ENCODE data around the gene CYREN. TPM values are rescaled to one million over a fixed set of nuclear protein-coding genes. Genes with fewer than 3 reads are reported as not detected.

Gene CYREN
- polyA plus RNA-seq, 2 of the 4 experiments (the other 2 are of a cell fraction) = 59.3 to 70.4 TPM

DNA sequence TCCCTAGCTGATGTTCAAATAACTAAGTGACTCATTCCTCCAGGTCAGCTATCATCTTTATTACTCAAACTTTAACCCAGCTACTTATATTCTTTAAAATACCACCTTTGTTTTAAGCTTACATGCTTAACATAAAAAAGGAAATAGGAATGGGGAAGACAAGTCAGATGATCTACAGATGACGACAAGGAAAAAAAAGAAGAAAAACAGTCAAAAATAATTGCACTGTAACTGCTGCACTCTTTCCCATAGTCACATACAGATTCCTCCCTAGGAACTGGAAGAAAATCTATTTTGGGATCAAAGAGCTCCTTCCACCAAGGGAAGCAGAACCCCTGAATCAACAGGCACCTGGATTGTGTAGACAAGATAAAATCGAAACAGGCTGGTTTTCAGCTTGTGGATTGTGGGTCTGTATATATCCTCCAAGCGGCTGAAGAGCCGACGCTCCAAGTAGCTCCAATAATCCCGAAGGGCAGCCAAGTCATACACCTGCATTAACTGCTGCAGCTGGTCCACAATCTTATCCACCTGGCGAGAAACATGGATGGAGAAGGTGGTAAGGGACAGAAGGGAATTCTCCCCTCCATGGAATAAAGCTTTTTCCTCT, 38.8 kb upstream of the CYREN start:
- DNase-seq (ENCODE audit: low read depth in 1 of 2, low spot score in 1 of 2) (no peak), FAIRE-seq (no peak), ATAC-seq (no peak)
- Histone ChIP-seq H3K9me3 (no peaks in the 10 kb centered on the region), H3K4me1 (0 out of 3 replicates have a peak, but pooled peaks cover 10% of the 10 kb centered on the region), H3K27ac (no peak overlapping the region), H3K4me3 (no peak overlapping the region), H3K4me2 (no peak overlapping the region)
- CTCF ChIA-PET = interaction anchor here (0.9 to 1.6 kb wide), 5 partner anchors 11 to 71 kb away, joined by 3 to 5 read pairs (median 3); no protein-coding TSS in a partner anchor
- no peak for TF ChIP-seq HEYL (CRISPR knock-in tag; IDR thresholded peaks at IDR 0.05)
- WGBS (ENCODE audit: missing lambda C conversion rate) = 90% methylated on average over 7 of the region's 7 CpGs
- POLR2A ChIA-PET = interaction anchor here (1.8 kb wide), 1 partner anchor 38 kb away, joined by 5 read pairs; the partner anchor contains the start of gene CYREN

DNA sequence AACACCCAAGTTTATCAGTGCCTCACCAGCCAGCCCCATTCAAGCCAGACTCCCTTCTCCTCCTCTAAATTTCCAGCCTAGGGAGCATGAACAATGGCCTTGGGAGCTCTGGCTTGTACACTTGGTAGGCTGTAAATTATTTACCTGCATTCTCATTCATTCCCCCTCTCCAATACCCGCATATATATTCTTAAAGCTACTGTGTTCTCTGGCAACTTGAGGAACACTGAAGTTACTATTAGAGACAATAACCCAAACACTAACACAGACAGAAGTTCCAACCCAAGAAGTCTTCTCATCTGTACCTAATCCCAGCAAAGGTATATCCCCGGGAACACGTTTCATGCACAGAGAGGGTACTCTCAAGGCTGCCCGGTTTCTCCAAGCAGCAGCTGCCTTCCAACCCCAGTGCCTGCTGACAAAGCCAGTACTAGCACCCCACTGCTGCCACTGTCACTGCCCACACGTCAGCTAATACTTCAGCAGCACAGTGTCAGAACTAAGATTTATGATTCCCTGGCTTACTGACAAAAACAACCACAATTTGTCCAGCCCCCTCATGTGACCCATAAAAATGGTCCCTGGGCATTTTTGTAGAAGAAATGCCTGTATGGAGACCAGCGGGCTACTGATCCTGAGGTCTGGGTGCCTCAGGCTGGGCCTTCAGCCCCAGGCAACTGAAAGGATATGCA, 37.7 kb upstream of the CYREN start:
- CTCF ChIA-PET = interaction anchor here (1.1 kb wide), 1 partner anchor 10 kb away, joined by 4 read pairs; no protein-coding TSS in a partner anchor
- DNase-seq (ENCODE audit: low read depth in 1 of 2, low spot score in 1 of 2) (no peak), ATAC-seq (no peak), FAIRE-seq (no peak)
- POLR2A ChIA-PET = no interaction called here
- H3K9me3 ChIP-seq = no peaks in the 10 kb centered on the region
- H3K4me1 ChIP-seq = 0 out of 3 replicates have a peak, but pooled peaks cover 10% of the 10 kb centered on the region
- TF ChIP-seq, protein P1, sequence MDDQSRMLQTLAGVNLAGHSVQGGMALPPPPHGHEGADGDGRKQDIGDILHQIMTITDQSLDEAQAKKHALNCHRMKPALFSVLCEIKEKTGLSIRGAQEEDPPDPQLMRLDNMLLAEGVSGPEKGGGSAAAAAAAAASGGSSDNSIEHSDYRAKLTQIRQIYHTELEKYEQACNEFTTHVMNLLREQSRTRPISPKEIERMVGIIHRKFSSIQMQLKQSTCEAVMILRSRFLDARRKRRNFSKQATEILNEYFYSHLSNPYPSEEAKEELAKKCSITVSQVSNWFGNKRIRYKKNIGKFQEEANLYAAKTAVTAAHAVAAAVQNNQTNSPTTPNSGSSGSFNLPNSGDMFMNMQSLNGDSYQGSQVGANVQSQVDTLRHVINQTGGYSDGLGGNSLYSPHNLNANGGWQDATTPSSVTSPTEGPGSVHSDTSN (IDR thresholded peaks at IDR 0.05) = no peak
- TF ChIP-seq MAFK (IDR thresholded peaks at IDR 0.05; ENCODE audit: partially characterized antibody) (no peak), PHF8 (IDR thresholded peaks at IDR 0.05; ENCODE audit: borderline replicate concordance, low read depth) (no peak), ESRRA (IDR thresholded peaks at IDR 0.05; ENCODE audit: borderline replicate concordance, low read length) (no peak), HOXA7 (CRISPR knock-in tag; IDR thresholded peaks at IDR 0.05) (no peak), HOXB5 (CRISPR knock-in tag; IDR thresholded peaks at IDR 0.05) (no peak), HMGXB4 (CRISPR knock-in tag; IDR thresholded peaks at IDR 0.05; ENCODE audit: borderline replicate concordance) (no peak), KDM5A (IDR thresholded peaks at IDR 0.05) (no peak), ZC3H11A (IDR thresholded peaks at IDR 0.05) (no peak), TFCP2L1 (CRISPR knock-in tag; IDR thresholded peaks at IDR 0.05) (no peak), NR3C1 (IDR thresholded peaks at IDR 0.05) (no peak)
- TF ChIP-seq, protein P2, sequence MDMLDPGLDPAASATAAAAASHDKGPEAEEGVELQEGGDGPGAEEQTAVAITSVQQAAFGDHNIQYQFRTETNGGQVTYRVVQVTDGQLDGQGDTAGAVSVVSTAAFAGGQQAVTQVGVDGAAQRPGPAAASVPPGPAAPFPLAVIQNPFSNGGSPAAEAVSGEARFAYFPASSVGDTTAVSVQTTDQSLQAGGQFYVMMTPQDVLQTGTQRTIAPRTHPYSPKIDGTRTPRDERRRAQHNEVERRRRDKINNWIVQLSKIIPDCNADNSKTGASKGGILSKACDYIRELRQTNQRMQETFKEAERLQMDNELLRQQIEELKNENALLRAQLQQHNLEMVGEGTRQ (IDR thresholded peaks at IDR 0.05) = no peak
- no peak overlapping the region for H3K27ac ChIP-seq
- H3K4me3 ChIP-seq = no peak overlapping the region
- H3K4me2 ChIP-seq = no peak overlapping the region
- 86% methylated on average over 6 of the region's 6 CpGs for WGBS (ENCODE audit: missing lambda C conversion rate)

- TF ChIP-seq NFE2L2 (conservative IDR thresholded peaks at IDR 0.05; ENCODE audit: low read length) = no peak
- no peak for TF ChIP-seq HES2 (IDR thresholded peaks at IDR 0.05)
- TF ChIP-seq CBX8 (IDR thresholded peaks at IDR 0.05) = no peak
- TF ChIP-seq RNF2 (IDR thresholded peaks at IDR 0.05; ENCODE audit: borderline replicate concordance, low read depth) = no peak
- no peak for TF ChIP-seq HMGXB4 (CRISPR knock-in tag; IDR thresholded peaks at IDR 0.05; ENCODE audit: borderline replicate concordance)
- no peak for TF ChIP-seq MYC (IDR thresholded peaks at IDR 0.05; ENCODE audit: borderline replicate concordance, low read length)
- no peak for TF ChIP-seq POLR2AphosphoS2 (conservative IDR thresholded peaks at IDR 0.05; ENCODE audit: low read length)
- no peak for TF ChIP-seq HDAC2 (IDR thresholded peaks at IDR 0.05)
- TF ChIP-seq GATA3 (IDR thresholded peaks at IDR 0.05; ENCODE audit: borderline replicate concordance) = no peak
- TF ChIP-seq ZC3H11A (IDR thresholded peaks at IDR 0.05) = no peak
- DNase-seq (ENCODE audit: low read depth in 1 of 2, low spot score in 1 of 2) (no peak), ATAC-seq (no peak), FAIRE-seq (no peak)
- Histone ChIP-seq H3K27ac (no peak overlapping the region), H3K9me3 (no peaks in the 10 kb centered on the region), H3K4me2 (no peak overlapping the region), H3K4me3 (no peak overlapping the region), H3K4me1 (0 out of 3 replicates have a peak, but pooled peaks cover 10% of the 10 kb centered on the region)
- CTCF ChIA-PET = interaction anchor here (0.9 to 1.1 kb wide), 2 partner anchors 9 to 128 kb away, joined by 3 to 4 read pairs; no protein-coding TSS in a partner anchor
- 79% methylated on average over 8 of the region's 8 CpGs for WGBS (ENCODE audit: missing lambda C conversion rate)
- POLR2A ChIA-PET = no interaction called here
Observed at GRCh38 chr7:135207406-135208101, 37.0 kb upstream of the CYREN start.

Data from A549 (cell line).